GM18909 (cell line): ENCODE data around the gene HMGXB4.

Experiments used
- ATAC-seq: cut with Tn5 transposase; IDR thresholded peaks from one replicate; pipeline ENCODE4 v1.9.1; 2021; ENCODE audit warnings: mild to moderate bottlenecking; ENCODE audit not compliant: unreplicated experiment, poor library complexity

HMGXB4 gene

GRCh38 chr22:35324067-35324466 lies 66.8 kb downstream of the HMGXB4 start:
- ATAC-seq = no peak

GRCh38 chr22:35324762-35325161 lies 67.5 kb downstream of the HMGXB4 start:
- ATAC-seq = no peak

GRCh38 chr22:35325209-35325608 lies 67.9 kb downstream of the HMGXB4 start:
- no peak for ATAC-seq

GRCh38 chr22:35326854-35327562 lies 69.7 kb downstream of the HMGXB4 start:
- no peak for ATAC-seq

GRCh38 chr22:35327690-35328471 lies 70.6 kb downstream of the HMGXB4 start:
- ATAC-seq = no peak

GRCh38 chr22:35328472-35328885 lies 71.2 kb downstream of the HMGXB4 start:
- no peak for ATAC-seq

- ATAC-seq = no peak
These were observed 72.0 kb downstream of the HMGXB4 start for GRCh38 chr22:35329114-35329847.

GRCh38 chr22:35330258-35330861 lies 73.1 kb downstream of the HMGXB4 start:
- no peak for ATAC-seq

- ATAC-seq = no peak
These were observed 75.0 kb downstream of the HMGXB4 start for GRCh38 chr22:35332278-35332677.

- ATAC-seq = no peak
These were observed 75.9 kb downstream of the HMGXB4 start for GRCh38 chr22:35333220-35333619.

GRCh38 chr22:35334004-35334403 lies 76.7 kb downstream of the HMGXB4 start:
- ATAC-seq = no peak

- ATAC-seq = no peak
These were observed 78.2 kb downstream of the HMGXB4 start for GRCh38 chr22:35335468-35335867.

GRCh38 chr22:35335936-35336781 lies 78.9 kb downstream of the HMGXB4 start:
- no peak for ATAC-seq

GRCh38 chr22:35337932-35338331 lies 80.6 kb downstream of the HMGXB4 start:
- no peak for ATAC-seq

GRCh38 chr22:35341090-35341874 lies 84.0 kb downstream of the HMGXB4 start:
- ATAC-seq = no peak

GRCh38 chr22:35342390-35342789 lies 85.1 kb downstream of the HMGXB4 start:
- no peak for ATAC-seq

- ATAC-seq = no peak
These were observed 86.6 kb downstream of the HMGXB4 start for GRCh38 chr22:35343664-35344550.
